ENCODE data around the gene SLC44A5. TPM values are rescaled to one million over a fixed set of nuclear protein-coding genes. Genes with fewer than 3 reads are reported as not detected.

The SLC44A5 gene
- total RNA-seq, 1 donor from 2014 or later: 5.3 TPM

DNA sequence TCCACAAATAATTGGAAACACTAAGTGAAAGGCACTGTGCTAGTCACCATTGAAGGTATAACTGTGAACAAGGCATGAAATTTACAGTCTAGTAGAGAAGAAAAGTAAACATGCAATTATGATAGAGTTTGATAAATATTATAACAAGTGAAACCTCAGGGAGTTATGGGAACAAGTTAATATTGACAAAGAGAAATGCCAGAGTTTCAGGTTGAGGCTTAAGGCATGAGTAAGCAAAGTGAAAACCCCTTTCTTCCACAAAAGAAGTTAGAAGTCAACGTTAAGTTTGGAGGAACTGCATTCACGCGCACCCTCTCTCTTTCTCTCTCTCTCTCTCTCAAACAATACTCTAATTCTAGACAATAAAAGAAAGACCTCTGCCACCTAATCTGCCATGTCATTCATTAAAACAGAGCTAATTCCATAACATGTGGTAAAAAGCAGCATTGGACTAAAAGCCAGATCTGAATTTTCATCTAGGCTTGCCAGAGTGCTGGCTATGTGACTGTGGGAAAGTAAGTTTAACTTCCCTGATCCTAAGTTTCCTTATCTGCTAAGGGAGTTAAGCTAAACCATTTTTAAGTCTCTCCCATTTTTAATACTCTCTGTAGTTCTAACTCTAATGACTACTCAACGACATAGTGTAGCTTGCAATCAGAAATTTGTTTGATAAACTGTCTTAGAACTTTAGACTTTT, 22.0 kb downstream of the SLC44A5 start:
- DNase-seq (ENCODE audit: low spot score): no peak

DNA sequence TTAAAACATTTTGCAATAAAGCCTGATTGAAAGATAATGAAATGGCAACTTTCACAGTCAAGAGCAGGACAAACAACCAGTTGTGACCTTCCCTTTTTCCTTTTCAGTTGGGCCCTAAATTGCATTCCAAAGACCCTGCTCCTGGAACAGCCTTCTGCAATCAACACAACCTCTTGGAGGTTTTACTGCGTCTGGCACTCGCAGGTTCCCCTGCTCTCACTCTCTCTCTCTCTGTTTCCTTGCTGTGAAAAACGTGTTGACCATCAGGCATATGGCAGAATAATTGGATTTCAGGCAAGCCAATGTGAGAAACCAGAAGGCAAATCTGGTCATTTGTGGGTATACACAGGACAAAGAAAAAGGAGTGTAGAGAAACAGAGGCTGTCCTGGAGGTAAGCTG, 23.2 kb downstream of the SLC44A5 start:
- no peak for DNase-seq (ENCODE audit: low spot score)

DNA sequence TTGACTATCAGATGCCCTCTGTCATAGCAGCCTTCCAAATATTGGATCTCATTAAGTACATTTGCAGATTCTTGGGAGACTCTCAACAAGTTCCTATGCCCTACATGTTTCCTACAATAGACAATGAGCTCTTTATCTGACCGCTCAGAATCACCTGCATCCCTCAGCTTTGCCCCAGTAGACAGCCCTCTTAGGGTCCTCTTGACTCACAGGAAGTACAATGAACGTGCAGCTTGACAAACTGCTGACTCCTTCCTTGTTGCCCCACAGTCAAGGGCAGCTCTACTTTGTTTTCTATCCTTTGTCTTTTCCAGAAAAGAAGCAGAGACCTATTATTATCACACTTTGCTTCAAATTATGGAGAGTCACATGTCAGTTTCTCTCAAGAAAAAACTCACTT, 27.6 kb downstream of the SLC44A5 start:
- DNase-seq (ENCODE audit: low spot score): no peak

DNA sequence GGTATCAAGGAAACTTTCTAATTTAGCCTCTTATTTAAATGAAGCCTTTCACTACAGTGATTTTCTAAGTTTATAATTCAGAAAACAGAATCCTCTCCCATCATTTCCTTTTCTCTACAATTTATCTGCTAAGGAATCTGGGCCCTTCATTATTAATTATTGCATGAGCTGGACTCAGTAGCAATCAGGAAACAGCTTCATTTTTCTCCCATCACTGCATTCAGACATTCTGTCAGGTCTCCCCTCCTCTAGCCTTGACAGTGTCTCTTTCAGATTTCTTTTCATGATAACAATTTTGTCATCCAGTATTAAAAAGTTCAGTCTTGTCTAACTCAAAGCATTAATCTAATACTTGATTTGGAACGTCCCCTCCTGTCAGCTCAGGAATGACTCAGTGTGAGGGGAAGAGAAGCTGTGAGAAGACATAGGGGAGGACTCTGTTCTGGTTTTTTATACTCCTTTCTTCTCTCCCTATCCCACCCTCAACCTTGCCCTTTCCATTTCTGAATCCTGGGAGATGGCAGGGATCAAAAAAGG, 28.1 kb downstream of the SLC44A5 start:
- no peak for DNase-seq (ENCODE audit: low spot score)

DNA sequence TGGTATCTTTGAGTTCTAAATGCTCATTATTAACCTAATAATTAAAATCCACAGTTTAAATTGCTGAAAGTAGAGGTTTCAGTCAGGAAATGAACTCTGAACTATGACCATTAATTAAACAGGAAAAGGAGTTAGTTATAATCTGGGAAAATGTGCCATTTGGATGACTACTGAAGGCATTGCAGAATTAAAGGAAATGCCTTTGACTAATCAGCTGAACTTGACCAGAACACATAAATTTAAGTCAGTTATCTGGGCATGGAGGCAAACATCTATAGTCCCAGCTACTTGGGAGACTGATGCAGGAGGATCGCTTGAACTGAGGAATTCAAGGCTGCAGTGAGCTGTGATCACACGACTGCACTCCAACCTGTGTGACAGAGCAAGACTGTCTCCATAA, 31.9 kb downstream of the SLC44A5 start:
- DNase-seq (ENCODE audit: low spot score): peak; percentile 3

DNA sequence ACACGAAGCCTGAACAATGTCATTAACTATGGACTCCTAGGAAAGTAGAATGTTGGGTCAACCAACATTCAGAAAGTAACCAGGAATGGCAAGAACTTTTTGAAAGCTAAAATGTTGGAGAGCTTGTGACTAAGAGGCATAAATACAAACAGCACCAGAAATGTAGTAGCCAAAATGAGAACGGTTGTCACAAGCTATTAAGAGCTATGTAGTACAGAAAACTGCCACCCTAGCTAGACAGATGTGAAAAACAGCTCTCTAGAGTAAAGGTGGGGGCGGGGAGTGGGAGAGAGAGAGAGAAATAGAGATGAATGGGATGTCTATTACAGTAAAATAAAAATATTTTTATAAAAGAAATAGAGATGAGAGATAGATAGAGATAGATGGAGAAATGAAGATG, 35.1 kb downstream of the SLC44A5 start:
- DNase-seq (ENCODE audit: low spot score): no peak

DNA sequence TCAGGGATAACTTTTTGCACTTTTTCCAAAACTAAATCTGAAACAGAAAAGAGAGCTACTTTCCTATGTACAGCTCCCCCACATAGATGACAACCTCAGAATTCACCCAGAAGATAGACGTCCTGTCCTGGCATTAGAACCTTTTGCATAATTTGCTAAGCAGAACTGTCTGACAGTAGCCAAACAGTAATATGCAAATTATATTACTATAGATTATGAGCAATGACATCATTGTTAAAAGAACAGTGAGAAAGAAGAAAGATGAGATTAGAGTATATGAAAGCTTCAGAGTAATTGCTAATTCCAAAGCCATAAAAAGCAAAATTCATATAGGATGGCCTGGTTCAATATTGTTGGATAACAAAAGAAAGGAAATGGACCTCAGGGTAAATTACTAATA, 43.7 kb downstream of the SLC44A5 start:
- no peak for DNase-seq (ENCODE audit: low spot score)

DNA sequence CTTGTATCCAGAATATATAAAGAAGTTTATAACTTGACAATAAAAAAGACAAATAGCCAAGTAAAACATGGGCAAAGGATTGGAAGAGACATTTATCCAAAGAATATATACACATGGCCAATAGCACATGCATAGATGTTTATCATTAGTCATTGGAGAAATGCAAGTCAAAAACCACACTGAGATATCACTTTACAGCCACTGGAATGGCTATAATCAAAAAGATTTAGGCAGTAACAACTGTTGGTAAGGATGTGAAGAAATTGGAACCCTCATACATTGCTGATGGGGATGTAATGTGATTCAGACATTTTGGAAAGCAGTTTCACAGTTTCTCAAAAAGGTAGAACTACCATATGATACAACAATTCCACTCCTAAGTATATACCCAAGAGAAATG, 51.1 kb downstream of the SLC44A5 start:
- DNase-seq (ENCODE audit: low spot score): no peak

DNA sequence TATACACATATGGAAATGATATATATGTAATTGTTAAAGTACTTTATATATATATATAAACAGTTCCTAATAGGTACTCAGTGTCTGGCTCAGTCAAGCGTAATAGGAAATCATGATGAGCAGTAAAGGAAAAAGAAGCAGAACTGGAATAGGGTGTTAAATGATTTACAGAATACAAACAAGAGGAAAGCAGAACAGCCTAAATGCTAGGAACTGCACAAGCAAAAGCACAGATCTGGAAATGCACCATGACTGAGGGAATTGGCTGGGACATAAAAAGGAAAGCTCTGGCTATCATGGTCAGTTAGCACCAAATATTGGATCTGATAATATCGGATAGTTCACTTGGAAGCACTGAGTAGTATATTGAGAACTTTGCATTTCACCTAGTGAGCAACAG, 51.8 kb downstream of the SLC44A5 start:
- DNase-seq (ENCODE audit: low spot score): no peak

DNA sequence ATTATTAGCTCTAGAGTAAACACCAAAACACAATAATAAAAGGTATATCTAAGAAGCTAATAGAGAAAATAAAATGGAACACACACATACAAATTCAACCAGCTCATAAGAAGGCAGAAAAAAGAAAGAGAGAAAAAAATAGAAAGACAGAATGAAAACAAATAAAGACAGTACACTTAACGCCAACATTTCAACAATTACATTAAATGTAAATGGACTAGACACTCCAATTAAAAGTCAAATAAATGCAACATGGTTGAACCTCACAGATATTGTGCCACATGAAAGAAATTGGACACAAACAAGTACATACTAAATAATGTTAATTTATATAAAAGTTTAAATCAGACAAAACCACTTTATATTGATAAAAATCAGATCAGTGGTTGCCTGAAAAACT, 56.0 kb downstream of the SLC44A5 start:
- no peak for DNase-seq (ENCODE audit: low spot score)

DNA sequence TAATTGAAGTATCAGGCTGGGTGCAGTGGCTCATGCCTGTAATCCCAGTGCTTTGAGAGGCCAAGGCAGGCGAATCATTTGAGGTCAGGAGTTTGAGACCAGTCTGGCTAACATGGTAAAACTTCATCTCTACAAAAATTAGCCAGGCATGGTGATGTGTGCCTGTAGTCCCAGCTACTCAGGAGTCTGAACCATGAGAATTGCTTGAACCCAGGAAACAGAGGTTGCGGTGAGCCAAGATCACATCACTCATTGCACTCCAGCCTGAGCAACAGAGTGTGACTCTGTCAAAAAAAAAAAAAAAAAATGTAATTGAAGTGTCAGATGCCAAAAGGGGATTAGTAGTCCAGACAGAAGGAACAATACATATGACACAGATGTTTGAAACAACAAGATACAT, 56.7 kb downstream of the SLC44A5 start:
- DNase-seq (ENCODE audit: low spot score): no peak

DNA sequence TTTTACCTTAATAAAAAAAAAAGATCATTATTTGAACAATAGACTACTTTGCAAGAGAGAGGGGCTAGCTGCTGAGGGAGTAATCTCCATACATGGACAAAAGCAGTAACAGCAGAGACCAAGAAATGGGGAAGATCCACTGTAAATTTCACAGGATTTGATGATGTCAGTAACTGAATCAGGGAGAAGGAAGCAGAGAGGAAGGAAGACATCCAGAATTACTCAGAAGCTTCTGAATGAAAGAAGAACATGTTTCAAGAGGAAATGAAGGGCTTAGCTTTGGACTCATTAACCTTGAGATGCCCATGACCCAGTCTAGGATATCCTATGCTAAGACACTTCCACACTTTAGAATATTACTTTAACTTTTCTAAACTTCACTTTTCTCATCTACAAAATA, 60.4 kb downstream of the SLC44A5 start:
- no peak for DNase-seq (ENCODE audit: low spot score)

DNA sequence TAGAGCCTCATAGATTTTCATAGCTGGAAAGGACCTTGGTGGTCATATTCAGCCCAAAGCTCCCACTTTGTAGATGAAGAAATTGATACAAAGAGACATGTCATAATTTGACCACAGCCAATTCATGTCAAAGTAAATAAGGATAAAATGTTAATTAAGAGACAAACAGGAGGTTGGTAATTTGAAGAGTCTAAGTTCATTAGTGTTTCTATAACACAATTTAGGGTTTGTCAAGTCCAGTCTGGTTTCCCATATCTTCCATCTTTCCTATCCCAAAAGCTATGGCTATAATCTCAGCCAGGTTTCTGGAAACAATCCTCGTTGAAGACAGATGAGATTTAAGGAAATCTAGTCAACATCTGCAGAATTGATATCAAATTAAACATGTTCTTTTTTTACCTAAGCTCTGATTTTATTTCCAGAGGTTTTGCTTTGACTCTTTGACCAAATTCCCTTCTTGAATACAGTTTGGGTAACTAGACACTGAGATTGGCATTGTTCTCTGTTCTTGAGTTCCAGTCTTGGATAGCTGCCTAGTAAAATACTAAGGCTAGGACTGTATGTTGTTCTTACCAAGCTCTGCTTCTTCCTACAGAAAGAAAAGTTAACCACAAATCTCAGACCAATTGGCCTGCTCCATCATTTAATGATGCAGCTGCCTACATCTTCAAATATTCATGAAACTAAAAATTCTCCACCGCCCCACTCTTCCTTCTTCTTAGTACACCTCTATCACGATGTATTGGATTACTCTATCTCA, 62.0 kb downstream of the SLC44A5 start:
- DNase-seq (ENCODE audit: low spot score): no peak

DNA sequence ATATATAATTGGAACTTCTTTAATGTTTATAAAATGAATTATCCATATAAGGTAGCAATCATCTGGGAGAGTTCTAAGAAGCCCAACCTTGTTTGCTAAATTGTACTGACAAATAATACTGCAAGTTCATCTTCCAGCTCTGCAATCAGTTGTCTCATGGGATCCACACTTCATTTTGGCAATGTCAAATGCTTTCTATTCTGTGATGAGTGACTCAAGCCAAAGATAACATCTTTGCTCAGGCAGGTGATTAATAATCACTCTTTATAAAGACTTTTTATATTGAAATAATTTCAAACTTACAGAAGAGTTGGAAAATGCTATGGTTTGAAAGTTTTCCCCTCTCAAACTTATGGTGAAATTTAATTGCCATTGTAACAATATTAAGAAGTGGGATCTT, 67.2 kb downstream of the SLC44A5 start:
- no peak for DNase-seq (ENCODE audit: low spot score)

DNA sequence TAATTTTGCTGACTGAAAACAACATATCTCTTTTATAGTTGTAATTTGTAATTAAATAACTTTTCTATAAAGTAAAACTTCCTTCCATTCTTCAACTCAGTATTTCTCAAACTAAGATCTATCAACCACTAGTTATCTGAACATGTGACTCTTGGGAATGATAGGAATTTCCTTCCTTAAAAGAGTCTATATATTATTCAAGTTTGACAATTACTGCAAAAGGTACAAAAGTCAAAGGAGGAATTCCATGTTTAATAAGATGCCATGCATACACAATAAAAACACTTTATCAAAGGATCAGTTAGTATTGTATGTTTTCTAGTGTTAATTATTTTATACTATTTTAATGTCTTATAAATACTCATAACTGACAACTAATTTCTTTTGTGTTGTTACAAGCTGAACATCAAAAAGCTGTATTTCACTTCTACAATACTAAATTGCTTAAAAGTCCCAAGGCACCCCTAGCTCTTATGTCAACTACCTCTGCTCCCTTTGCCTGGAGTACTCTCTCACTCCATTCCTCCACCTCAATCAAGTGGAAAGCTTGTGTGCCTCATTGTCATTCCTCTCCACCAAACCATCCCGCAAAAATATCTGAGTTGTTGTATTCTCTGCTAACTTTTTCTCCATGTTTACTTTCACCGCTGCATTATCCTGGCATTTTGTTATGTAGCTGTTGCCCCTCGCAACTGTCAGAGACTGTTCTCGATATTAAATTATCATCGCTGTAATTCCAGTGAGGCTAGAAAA, 67.9 kb downstream of the SLC44A5 start:
- DNase-seq (ENCODE audit: low spot score): no peak

DNA sequence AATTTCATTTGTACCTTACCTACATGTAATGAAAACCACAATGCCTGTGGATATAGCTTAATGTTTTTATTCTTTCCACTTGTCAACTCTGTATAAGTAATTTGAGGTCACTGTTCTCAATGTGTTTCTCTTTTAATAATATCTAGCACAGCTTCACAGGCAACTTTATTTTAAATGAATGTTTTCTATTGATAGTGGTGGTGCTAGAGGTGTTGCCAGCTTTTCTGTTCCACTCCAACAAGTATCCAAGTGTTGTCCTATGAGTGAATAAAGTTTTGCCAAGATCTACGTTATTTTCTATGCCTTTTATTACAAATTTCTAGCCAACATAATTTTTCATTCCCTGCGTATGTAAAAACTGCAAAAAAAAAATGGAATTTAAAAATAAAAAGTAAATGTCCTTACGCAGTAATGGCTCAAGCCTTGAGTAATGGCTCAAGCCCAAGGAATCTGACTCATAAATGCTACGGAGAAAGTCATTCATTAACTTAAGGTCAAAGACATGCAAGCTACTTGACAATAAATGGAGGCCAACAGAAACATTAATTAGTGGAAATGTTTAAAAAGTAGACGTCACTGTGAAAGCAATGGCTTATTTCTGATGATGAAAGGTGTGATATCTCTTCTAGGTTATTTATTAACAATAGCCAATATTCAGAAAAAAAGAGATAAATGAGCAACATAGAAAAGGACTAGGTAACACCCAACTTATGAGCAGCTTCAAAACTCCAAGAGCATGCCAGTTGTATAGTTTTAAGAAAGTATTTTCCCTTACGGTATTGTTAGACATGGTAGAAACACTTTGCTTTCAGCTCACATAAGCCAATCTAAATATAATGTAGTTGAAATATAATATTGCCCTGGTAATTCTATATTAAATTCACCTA, 71.4 kb downstream of the SLC44A5 start:
- no peak for DNase-seq (ENCODE audit: low spot score)

DNA sequence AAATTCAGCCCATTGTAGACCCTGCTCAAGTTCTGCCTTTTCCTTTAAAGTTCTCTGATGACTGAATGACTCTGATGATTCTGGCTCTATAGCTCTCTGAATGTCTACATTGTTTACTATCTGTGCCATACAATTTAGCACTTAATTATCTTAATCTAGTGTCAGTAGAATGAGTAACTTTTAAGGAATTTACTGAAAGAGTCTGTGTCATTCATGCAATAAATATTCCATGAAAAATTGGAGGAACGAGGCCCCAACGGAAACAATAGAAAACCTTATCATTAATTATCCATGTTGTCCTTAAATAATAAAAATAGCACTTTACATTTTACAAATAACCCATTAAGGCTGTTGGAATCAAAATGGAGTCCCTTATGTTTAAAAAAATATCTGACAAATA, 77.8 kb downstream of the SLC44A5 start:
- no peak for DNase-seq (ENCODE audit: low spot score)

DNA sequence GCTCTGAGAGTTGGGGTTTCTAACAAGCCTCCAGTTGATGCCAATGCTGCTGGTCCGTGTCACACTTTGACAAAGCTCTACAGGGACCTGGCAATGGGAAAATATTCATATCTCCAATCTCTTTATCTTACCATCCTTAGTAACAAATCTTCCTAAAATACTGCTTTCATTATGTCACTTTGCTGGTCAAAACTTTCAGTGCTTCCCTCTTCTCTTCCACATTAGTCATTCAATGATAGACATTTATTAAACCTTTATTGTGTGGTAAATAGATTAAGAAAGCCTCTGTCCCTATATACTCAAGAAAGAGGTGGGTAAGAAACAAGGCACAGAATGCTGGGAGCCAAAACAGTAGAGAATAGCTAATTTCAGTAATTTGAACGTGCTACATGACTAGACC, 79.3 kb downstream of the SLC44A5 start:
- DNase-seq (ENCODE audit: low spot score): no peak

DNA sequence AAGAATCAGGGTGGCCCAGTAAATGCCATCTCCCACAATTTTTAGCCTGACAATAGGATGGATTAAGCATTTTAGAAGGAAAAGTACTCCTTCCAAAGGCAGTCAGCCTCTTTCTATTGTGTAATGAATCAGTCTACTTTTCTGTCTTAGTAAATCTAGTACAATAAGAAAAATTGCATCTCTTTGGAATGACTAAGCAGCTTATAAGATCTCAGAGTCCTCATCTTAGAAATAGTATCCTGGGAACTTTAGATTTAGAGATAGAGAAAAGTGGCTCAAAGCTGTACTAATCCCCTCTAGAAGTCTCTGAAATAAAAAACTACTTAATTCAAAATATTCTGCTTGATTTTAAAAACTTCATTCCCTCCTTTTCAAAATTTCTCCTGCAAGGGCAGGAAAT, 81.4 kb downstream of the SLC44A5 start:
- DNase-seq (ENCODE audit: low spot score): no peak

DNA sequence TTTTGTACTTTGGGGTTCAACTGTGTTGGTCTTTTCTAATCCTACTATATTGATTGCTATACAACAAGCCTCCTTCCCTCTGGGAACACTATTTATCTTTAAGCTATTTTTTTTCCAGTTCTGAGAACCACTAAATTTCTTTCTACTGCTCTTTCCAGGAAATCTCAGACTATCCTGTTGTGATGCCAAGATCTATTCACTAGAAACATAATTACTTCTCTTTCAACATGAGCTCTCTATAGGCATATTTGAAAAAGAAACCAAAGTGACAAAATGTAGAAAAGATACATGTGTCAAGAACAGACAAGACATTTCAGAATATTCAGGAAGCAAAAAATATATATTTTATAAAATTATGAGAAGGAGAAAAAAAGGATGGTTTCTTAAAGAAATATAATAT, 82.9 kb downstream of the SLC44A5 start:
- DNase-seq (ENCODE audit: low spot score): no peak

DNA sequence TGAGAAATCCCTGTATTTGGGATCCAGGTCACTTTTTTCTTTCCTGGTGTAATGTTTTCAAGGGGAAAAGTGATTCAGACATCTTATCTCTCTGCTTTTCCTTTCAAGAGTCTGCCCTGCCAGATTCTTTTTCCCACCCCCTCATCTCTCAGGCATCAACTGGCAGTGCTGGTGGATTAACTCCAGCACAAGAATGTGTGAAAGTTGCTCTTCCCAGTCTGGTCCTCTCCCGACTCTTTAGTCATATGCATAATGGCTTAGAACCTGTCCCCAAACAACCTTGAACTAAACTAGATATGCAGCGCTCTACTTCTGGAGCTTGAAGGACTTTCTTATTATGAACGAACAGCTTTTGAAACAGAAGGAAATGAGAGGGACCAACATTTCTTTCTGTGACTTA, 88.5 kb downstream of the SLC44A5 start:
- no peak for DNase-seq (ENCODE audit: low spot score)
